MCF 10A (cell line): ENCODE data around the gene C5orf63. TPM values are rescaled to one million over a fixed set of nuclear protein-coding genes. Genes with fewer than 3 reads are reported as not detected.

ENCODE experiments used
- total RNA-seq: library from RNA; stranded (reverse); gene quantifications from 2 replicates; pipeline ENCODE4 v1.2.3, GENCODE V29; 2022

C5orf63 gene
- total RNA-seq, 1 experiment from 2014 or later, result 10.8 TPM

Other genes starting within 250 kb of the C5orf63 start
- 5.4 and 6.9 TPM in 2 replicates for gene MARCHF3, start 42.9 kb downstream of the C5orf63 start, total RNA-seq
- not detected in 2 replicates for gene MEGF10, start 217.3 kb upstream of the C5orf63 start, total RNA-seq